Pancreas (tissue), 10 donors: ENCODE measurements around the gene IL36B. TPM values are rescaled to one million over a fixed set of nuclear protein-coding genes. Genes with fewer than 3 reads are reported as not detected.
A peak's percentile ranks its signal among the peaks of the same experiment; 100 is the strongest.

Source experiments
- ATAC-seq, 4 donors: fragments of 200-7000 bp; cut with Tn5 transposase; one replicate each; pipeline versions ENCODE4 v1.8.0 to v1.9.1; 2020; ENCODE audit warnings: mild to moderate bottlenecking in 4 of 4, moderate library complexity in 4 of 4
- DNase-seq, 6 donors: peaks; one replicate each; pipeline ENCODE4 v3.0.0-alpha.2; 2020
- FAIRE-seq: peaks from 2 replicates; lab custom pipeline; 2012; peaks lifted over from hg19 to GRCh38; lab: Jason Lieb, UNC
- H3K27ac ChIP-seq, 4 donors: fragments of 200-600 bp; sonication (generic); 1 replicate in 3 of 4; 2 replicates in 1 of 4; pipeline versions ENCODE4 v1.5.0 to v1.8.0; 2020
- H3K27me3 ChIP-seq, 4 donors: fragments of 200-600 bp; one replicate each; pipeline ENCODE4 v1.8.0; 2021
- H3K36me3 ChIP-seq, 3 donors: fragments of 200-600 bp; sonication (generic) in 1 of 3; one replicate each; pipeline versions ENCODE4 v1.5.0 to v1.8.0; 2020 to 2021
- H3K4me1 ChIP-seq, 3 donors: fragments of 200-600 bp; one replicate each; pipeline ENCODE4 v1.8.0; 2021
- H3K4me3 ChIP-seq, 4 donors: fragments of 200-600 bp; sonication (generic) in 2 of 4; one replicate each; pipeline versions ENCODE4 v1.5.0 to v1.8.0; 2020 to 2021
- H3K9me3 ChIP-seq, 4 donors: fragments of 200-600 bp; one replicate each; pipeline ENCODE4 v1.8.0; 2021
- CTCF ChIP-seq, 4 donors: fragments of 200-600 bp; sonication (generic) in 3 of 4; IDR thresholded peaks; one replicate each; pipeline versions ENCODE4 v1.5.0 to v1.8.0; 2021; ENCODE audit warnings: antibody characterized with exemption in 4 of 4
- WGBS, 2 donors: extraction: QIAGEN DNeasy Blood & Tissue Kit; methylation state at CpG; one replicate each; pipeline ENCODE4 v1.1.7; 2013; 5-methylcytosine and 5-hydroxymethylcytosine counted together
- intact Hi-C, 3 donors: fragments of 100-400 bp; cut with DNase I; formaldehyde crosslinking; loops; one replicate each; pipeline versions ENCODE4 v1.11.1 to v1.14.2; 2022
- polyA plus RNA-seq, 2 donors: library from polyadenylated mRNA; stranded (reverse); fragments of 200-250 nt; gene quantifications; one replicate each; pipeline ENCODE4 v1.2.3, GENCODE V29; 2013
- total RNA-seq, 6 donors: library from RNA; stranded (reverse); fragmentation: NEBNext Ultra II Directional in 4 of 6; extraction: Animal tissue kit (Norgen Biotek cat#: 25700) in 4 of 6; gene quantifications; one replicate each; pipeline versions ENCODE4 v1.2.1 to v1.2.4, GENCODE V29; 2021 to 2023
- donor health status: healthy with polysubstance abuse.
- donor health status: DM: no; HTN: no; CAD: no; lungs with moderate emphysema.
- donor health status: DM: no; HTN: no; CAD: no.
- donor health status: control.
- donor health status: control.
- donor health status: Bipolar disorder and iron deficiency.
- donor health status: DM: yes; HTN: yes; CAD: no.
- donor health status: DM: no; HTN: no; CAD: no.
- donor health status: DM: no; HTN: no; CAD: no.
- donor health status: DM: yes; HTN: yes; CAD: no.

IL36B gene
- total and polyA plus RNA-seq, 8 donors, result not detected

- no peak overlapping the region for H3K4me3 ChIP-seq
- no peak for FAIRE-seq
- H3K27ac ChIP-seq, result no peak overlapping the region
- no peak for TF ChIP-seq CTCF (IDR thresholded peaks at IDR 0.05)
- H3K36me3 ChIP-seq, result no peaks in the 10 kb centered on the region
- intact Hi-C loops, result no loop called here
- H3K9me3 ChIP-seq, result no peaks in the 10 kb centered on the region
- no peaks in the 10 kb centered on the region for H3K27me3 ChIP-seq
- no peaks in the 10 kb centered on the region for H3K4me1 ChIP-seq
- no peak for DNase-seq
- peak in 1 of 4 donors; percentile 27 for ATAC-seq
Observed at GRCh38 chr2:112993831-112994230, 58.8 kb downstream of the IL36B start.

- no peak for DNase-seq
- Histone ChIP-seq H3K4me3 (no peak overlapping the region), H3K9me3 (no peaks in the 10 kb centered on the region), H3K27ac (no peak overlapping the region), H3K27me3 (no peaks in the 10 kb centered on the region), H3K4me1 (no peaks in the 10 kb centered on the region), H3K36me3 (no peaks in the 10 kb centered on the region)
- ATAC-seq, result no peak
- 60 to 82% methylated on average over 3 of the region's 3 CpGs for WGBS, 2 donors
- TF ChIP-seq CTCF (IDR thresholded peaks at IDR 0.05), result no peak
- no peak for FAIRE-seq
- intact Hi-C loops, result no loop called here
Observed at GRCh38 chr2:112989611-112990010, 63.1 kb downstream of the IL36B start.

- intact Hi-C loops, result no loop called here
- H3K4me3 ChIP-seq, result no peak overlapping the region
- no peaks in the 10 kb centered on the region for H3K4me1 ChIP-seq
- H3K27ac ChIP-seq, result no peak overlapping the region
- DNase-seq (no peak), ATAC-seq (no peak), FAIRE-seq (no peak)
- TF ChIP-seq CTCF (IDR thresholded peaks at IDR 0.05), result no peak
- WGBS, 2 donors, result 83 to 90% methylated on average over 5 of the region's 5 CpGs
- no peaks in the 10 kb centered on the region for H3K9me3 ChIP-seq
- H3K36me3 ChIP-seq, result no peaks in the 10 kb centered on the region
- H3K27me3 ChIP-seq, result no peaks in the 10 kb centered on the region
Observed at GRCh38 chr2:112985090-112985489, 67.6 kb downstream of the IL36B start.

GRCh38 chr2:112980537-112980936, 72.1 kb downstream of the IL36B start:
- intact Hi-C loops, result no loop called here
- FAIRE-seq, result no peak

GRCh38 chr2:112979731-112980130, 72.9 kb downstream of the IL36B start:
- no peak for FAIRE-seq
- intact Hi-C loops, result no loop called here
- DNase-seq, result no peak
- Histone ChIP-seq H3K27ac (no peak overlapping the region), H3K27me3 (no peaks in the 10 kb centered on the region), H3K4me3 (no peak overlapping the region), H3K9me3 (no peaks in the 10 kb centered on the region), H3K4me1 (no peaks in the 10 kb centered on the region), H3K36me3 (no peaks in the 10 kb centered on the region)
- TF ChIP-seq CTCF (IDR thresholded peaks at IDR 0.05), result no peak
- no peak for ATAC-seq
- 91 to 94% methylated on average over 1 of the region's 1 CpG for WGBS, 2 donors

More at GRCh38 chr2:112980537-112980936, 72.1 kb downstream of the IL36B start:
- Histone ChIP-seq H3K36me3 (no peaks in the 10 kb centered on the region), H3K4me3 (no peak overlapping the region), H3K4me1 (no peaks in the 10 kb centered on the region), H3K27ac (no peak overlapping the region), H3K9me3 (no peaks in the 10 kb centered on the region), H3K27me3 (no peaks in the 10 kb centered on the region)
- ATAC-seq (no peak), DNase-seq (no peak)
- WGBS, 2 donors, result 27 to 41% methylated on average over 1 of the region's 1 CpG
- no peak for TF ChIP-seq CTCF (IDR thresholded peaks at IDR 0.05)
